HFF-Myc (cell line): ENCODE results near the gene PTPRM.

Source experiments
- DNase-seq: peaks from one replicate; pipeline ENCODE4 v3.0.0-alpha.2; 2011; ENCODE audit warnings: low read depth; ENCODE audit errors: extremely low read depth
- H3K4me3 ChIP-seq: replicated peaks from 2 replicates; pipeline ENCODE4 v1.5.1; 2011; ENCODE audit warnings: low read depth, mild to moderate bottlenecking, control low read depth, low read length
- TF ChIP-seq, protein P1 (sequence below): IDR thresholded peaks from 2 replicates; pipeline ENCODE4 v1.5.1; 2012; ENCODE audit warnings: mild to moderate bottlenecking, low read depth, low read length, control low read depth; ENCODE audit errors: missing control alignments

The PTPRM gene

DNA sequence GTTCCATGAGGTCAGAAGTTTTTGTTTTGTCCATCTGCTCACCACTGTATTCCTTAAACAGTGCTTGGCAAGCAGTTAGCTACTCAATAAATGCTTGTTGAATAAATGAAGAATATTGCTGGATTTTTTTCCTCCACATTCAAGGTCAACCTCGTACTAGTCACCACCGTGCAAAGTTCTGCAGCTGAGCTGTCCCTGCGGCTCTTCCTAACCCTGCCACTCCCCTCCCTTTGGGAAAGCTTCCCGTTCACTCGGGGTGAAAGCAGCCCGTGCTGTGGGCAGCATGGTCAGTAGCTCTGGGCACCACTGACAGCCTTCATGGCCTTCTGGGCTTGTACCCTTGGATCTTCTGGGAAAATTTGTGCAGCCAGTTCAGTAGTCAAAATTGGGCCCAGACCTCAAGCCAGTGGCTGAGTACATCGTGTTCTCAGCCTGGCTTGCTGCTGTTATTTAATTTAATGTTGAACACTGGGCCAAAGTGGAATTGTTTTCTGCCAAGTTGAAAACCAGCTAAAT, 572.8 kb downstream of the PTPRM start:
- TF ChIP-seq, protein P1, sequence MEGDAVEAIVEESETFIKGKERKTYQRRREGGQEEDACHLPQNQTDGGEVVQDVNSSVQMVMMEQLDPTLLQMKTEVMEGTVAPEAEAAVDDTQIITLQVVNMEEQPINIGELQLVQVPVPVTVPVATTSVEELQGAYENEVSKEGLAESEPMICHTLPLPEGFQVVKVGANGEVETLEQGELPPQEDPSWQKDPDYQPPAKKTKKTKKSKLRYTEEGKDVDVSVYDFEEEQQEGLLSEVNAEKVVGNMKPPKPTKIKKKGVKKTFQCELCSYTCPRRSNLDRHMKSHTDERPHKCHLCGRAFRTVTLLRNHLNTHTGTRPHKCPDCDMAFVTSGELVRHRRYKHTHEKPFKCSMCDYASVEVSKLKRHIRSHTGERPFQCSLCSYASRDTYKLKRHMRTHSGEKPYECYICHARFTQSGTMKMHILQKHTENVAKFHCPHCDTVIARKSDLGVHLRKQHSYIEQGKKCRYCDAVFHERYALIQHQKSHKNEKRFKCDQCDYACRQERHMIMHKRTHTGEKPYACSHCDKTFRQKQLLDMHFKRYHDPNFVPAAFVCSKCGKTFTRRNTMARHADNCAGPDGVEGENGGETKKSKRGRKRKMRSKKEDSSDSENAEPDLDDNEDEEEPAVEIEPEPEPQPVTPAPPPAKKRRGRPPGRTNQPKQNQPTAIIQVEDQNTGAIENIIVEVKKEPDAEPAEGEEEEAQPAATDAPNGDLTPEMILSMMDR: no peak
- H3K4me3 ChIP-seq: no peak overlapping the region
- no peak for DNase-seq

DNA sequence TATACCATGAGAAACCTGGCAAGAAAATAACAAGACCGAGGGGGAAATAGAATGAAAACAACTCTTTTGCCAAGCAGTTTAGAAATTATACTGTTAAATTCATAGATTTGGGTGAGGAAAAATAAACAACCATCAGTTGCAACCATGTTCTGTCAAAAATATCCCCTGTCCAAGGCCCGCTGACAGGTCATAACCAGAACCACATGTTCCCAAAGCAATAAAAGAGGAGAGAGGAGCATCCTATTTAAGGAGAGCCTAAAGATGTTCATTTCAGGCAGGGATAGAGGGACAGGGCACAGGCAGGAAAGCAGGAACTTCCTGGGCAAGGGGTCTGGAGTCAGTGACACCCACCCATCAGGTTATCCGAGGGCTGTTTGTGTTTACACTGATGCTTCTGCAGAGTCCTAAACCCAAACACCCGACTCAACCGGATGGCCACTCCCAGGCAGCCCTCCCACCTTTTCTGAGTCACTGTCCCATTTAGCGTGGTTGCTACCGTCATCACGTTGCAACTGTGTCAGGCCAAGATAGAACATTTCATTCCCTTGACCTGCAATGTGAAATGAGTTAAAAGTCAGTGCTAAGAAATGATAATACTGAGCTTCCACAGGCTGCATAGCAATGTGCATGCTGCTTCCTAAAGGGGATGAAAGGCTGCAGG, 573.9 kb downstream of the PTPRM start:
- no peak overlapping the region for H3K4me3 ChIP-seq
- TF ChIP-seq, protein P1: no peak
- DNase-seq: no peak

DNA sequence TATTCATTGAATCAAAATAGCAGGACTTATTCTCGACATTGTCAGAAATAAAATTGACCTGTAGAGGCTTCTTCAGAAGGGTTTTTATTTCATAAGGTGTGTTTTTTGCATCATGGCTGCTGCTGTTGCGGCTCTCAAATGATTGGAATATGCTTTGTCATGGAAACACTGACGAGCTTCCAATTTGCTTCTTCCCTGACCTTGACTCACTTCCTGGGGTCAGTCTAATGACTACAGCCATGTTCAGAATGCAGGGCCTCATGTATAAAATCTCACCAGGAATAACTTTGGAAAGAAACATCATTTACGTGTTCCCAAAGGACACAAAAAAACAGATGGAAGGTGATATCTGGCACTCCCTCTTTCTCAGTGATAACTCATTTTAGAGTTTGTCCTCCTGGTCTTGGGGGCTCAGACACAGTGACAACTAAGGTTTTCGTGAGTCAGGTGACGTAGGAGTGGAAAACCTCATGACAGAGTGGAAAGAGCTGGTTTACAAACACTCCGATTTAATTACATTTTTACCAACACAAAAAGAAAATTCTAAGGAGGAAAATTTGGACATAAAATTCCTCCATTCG, 575.1 kb downstream of the PTPRM start:
- H3K4me3 ChIP-seq: no peak overlapping the region
- TF ChIP-seq, protein P1: no peak
- DNase-seq: no peak

DNA sequence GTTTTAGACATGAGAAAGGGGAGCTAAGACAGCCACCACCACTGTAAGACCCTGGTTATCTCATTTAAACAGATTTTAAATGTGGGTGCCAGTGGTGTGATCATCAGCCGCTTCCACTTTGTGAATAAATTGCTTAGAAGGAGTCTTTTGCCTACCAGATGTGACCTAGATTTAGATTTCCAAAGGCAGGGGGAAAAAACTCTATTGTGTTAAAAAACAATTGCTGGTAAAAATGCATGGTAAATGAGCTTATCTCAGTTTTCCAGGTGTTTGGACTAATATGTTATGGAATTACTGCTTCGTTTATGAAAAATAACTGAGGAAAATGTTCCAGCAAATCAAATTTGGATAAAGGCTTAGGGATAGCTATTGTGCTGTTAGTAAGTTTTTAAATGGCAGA, 575.8 kb downstream of the PTPRM start:
- no peak for DNase-seq
- TF ChIP-seq, protein P1: no peak
- no peak overlapping the region for H3K4me3 ChIP-seq

DNA sequence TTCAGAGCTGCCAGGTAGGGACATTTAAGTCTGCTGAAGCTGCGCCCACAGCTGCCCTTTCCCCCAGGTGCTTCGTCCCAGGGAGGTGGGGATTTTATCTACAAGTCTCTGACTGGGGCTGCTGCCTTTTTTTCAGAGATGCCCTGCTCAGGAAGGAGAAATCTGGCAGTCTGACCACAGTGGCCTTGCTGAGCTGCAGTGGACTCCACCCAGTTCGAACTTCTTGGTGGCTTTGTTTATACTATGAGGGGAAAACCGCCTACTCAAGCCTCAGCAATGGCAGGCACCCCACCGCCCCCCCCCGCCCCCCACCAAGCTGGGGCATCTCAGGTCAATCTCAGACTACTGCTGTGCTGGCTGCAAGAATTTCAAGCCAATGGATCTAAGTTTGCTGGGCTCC, 584.1 kb downstream of the PTPRM start:
- DNase-seq: no peak
- no peak overlapping the region for H3K4me3 ChIP-seq
- TF ChIP-seq, protein P1: no peak

DNA sequence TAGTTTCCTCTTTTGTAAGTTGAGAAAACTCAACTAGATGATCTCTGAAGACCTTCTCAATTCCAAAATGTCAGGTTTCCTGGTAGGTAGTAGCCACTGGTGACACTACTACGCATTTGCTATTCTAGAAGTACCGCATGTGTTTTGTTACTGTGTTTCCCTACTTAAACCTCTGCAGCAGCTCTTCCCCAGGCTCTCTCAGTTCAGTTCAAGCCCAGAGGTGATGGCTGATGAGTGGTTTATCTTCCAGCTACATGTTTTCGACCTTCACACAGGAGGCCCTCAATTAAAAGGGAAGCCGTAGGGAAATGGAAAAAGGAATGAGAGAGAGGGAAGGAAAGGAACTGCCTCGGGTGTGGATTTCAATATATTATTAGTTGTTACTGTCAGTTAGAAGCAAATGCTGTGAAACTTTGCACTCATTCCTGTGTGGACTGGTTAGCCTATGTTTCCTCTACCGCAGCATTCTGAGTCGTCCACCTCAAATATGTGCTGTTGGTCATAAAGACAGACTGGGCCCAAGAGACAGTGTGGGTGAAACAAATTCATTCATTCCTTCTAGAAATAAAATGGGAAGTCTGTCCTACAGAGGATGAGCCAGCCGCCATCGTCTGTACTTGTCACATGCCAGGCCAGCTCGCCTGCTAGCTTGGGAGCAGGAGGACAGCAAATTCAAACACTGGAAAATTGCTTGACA, 586.9 kb downstream of the PTPRM start:
- DNase-seq: no peak
- H3K4me3 ChIP-seq: no peak overlapping the region
- TF ChIP-seq, protein P1: no peak
